Stomach (tissue), 4 donors: ENCODE results near the gene FGF12.

Experiments used
- CTCF ChIP-seq, 7 experiments: fragments of 450-650 bp in 4 of 7; fragments of 200-600 bp in 3 of 7; sonication (generic) in 3 of 7; IDR thresholded peaks; one replicate each; pipeline ENCODE4 v1.5.1; 2016 to 2019; ENCODE audit warnings: antibody characterized with exemption in 7 of 7, control low read depth in 2 of 7, mild to moderate bottlenecking in 1 of 7
- EP300 ChIP-seq: sonication (generic); formaldehyde crosslinking; IDR thresholded peaks from one replicate; pipeline ENCODE4 v1.6.1; 2017; ENCODE audit warnings: antibody characterized with exemption
- POLR2A ChIP-seq, 4 donors: fragments of 450-650 bp; IDR thresholded peaks; one replicate each; pipeline ENCODE4 v1.6.1; 2016; ENCODE audit warnings: antibody characterized with exemption in 4 of 4, control low read depth in 2 of 4, mild to moderate bottlenecking in 1 of 4, moderate library complexity in 1 of 4
- POLR2AphosphoS5 ChIP-seq, 3 donors: sonication (generic); formaldehyde crosslinking; IDR thresholded peaks; one replicate each; pipeline ENCODE4 v1.6.1; 2016; ENCODE audit warnings: antibody characterized with exemption in 3 of 3

- TF ChIP-seq CTCF (IDR thresholded peaks at IDR 0.05) = no peak
- no peak for TF ChIP-seq POLR2AphosphoS5 (IDR thresholded peaks at IDR 0.05)
- TF ChIP-seq POLR2A (IDR thresholded peaks at IDR 0.05) = no peak
- TF ChIP-seq EP300 = no peak
Observed at GRCh38 chr3:192505731-192506130, 221.6 kb downstream of the FGF12 start.
